Aorta (tissue), 5 donors: ENCODE data around the gene TTI1. TPM values are rescaled to one million over a fixed set of nuclear protein-coding genes. Genes with fewer than 3 reads are reported as not detected.

ENCODE experiments used
- ATAC-seq: fragments of 200-7000 bp; cut with Tn5 transposase; one replicate; pipeline ENCODE4 v1.9.1; 2022; ENCODE audit warnings: moderate library complexity; ENCODE audit not compliant: low FRiP score
- DNase-seq, 2 donors: peaks; one replicate each; pipeline ENCODE4 v3.0.0-alpha.2; 2020
- H3K27ac ChIP-seq, 2 donors: one replicate each; pipeline ENCODE4 v1.5.1; 2013; ENCODE audit warnings: low read length in 2 of 2, mild to moderate bottlenecking in 2 of 2, moderate library complexity in 2 of 2, control low read depth in 1 of 2, inconsistent platforms in 1 of 2, low read depth in 1 of 2
- H3K27me3 ChIP-seq, 2 donors: one replicate each; pipeline ENCODE4 v1.6.1; 2013; ENCODE audit warnings: control low read depth in 1 of 2, low read length in 1 of 2, mild to moderate bottlenecking in 1 of 2, moderate library complexity in 1 of 2; ENCODE audit not compliant: insufficient read depth in 2 of 2, control insufficient read depth in 1 of 2
- H3K36me3 ChIP-seq, 2 donors: one replicate each; pipeline ENCODE4 v1.6.1; 2013; ENCODE audit warnings: control low read depth in 1 of 2, low read length in 1 of 2, mild to moderate bottlenecking in 1 of 2; ENCODE audit not compliant: insufficient read depth in 2 of 2, control insufficient read depth in 1 of 2
- H3K4me1 ChIP-seq, 2 donors: one replicate each; pipeline ENCODE4 v1.6.1; 2013; ENCODE audit warnings: low read length in 2 of 2, control low read depth in 1 of 2, mild to moderate bottlenecking in 1 of 2, moderate library complexity in 1 of 2; ENCODE audit not compliant: insufficient read depth in 2 of 2, control insufficient read depth in 1 of 2
- H3K4me3 ChIP-seq, 2 donors: one replicate each; pipeline ENCODE4 v1.5.1; 2013; ENCODE audit warnings: low read length in 2 of 2, control low read depth in 1 of 2, mild to moderate bottlenecking in 1 of 2
- H3K9me3 ChIP-seq: one replicate; pipeline ENCODE4 v1.6.1; 2013; ENCODE audit warnings: mild to moderate bottlenecking, low read length; ENCODE audit not compliant: control insufficient read depth
- WGBS, 2 donors: extraction: QIAGEN DNeasy Blood & Tissue Kit; methylation state at CpG; one replicate each; pipeline ENCODE4 v1.1.7; 2013; 5-methylcytosine and 5-hydroxymethylcytosine counted together
- intact Hi-C, 2 donors: fragments of 100-400 bp; cut with DNase I; formaldehyde crosslinking; loops; one replicate each; pipeline versions ENCODE4 v1.14.2 to v1.15.0; 2022
- polyA plus RNA-seq, 2 donors: library from polyadenylated mRNA; stranded (reverse); fragments of 200-250 nt; gene quantifications; one replicate each; pipeline ENCODE4 v1.2.3, GENCODE V29; 2013
- total RNA-seq, 2 donors: library from RNA; stranded (reverse); fragmentation: NEBNext Ultra II Directional; extraction: Animal tissue kit (Norgen Biotek cat#: 25700); gene quantifications; one replicate each; pipeline ENCODE4 v1.2.1, GENCODE V29; 2021
- donor health status: healthy with polysubstance abuse.
- donor health status: Bipolar disorder and iron deficiency.
- donor health status: DM: no; HTN: no; CAD: no.
- donor health status: DM: no; HTN: no; CAD: no.
- donor health status: DM: yes; HTN: yes; CAD: no.

TTI1 gene
- total and polyA plus RNA-seq, 4 donors, result 2.3 to 15.1 (median 8.2) TPM

GRCh38 chr20:38049800-38050199 lies 16.5 kb upstream of the TTI1 start:
- ATAC-seq (no peak), DNase-seq (no peak)
- Histone ChIP-seq H3K9me3 (no peaks in the 10 kb centered on the region), H3K4me1 (peaks cover 2 to 3% of the 10 kb centered on the region in 2 donors), H3K4me3 (no peak overlapping the region), H3K27ac (no peak overlapping the region), H3K27me3 (no peaks in the 10 kb centered on the region), H3K36me3 (peaks cover 0 to 3% of the 10 kb centered on the region in 2 donors)
- intact Hi-C loops, result loop anchor here in 1 of 2 donors (10.0 kb wide), 2 partner anchors 245 to 275 kb away; no protein-coding TSS in a partner anchor
- WGBS, 2 donors, result 49 to 56% methylated on average over 3 of the region's 3 CpGs

GRCh38 chr20:38046572-38046971 lies 13.3 kb upstream of the TTI1 start:
- Histone ChIP-seq H3K27me3 (no peaks in the 10 kb centered on the region), H3K27ac (no peak overlapping the region), H3K4me3 (no peak overlapping the region), H3K4me1 (peaks cover 0 to 3% of the 10 kb centered on the region in 2 donors), H3K9me3 (no peaks in the 10 kb centered on the region), H3K36me3 (peaks cover 0 to 10% of the 10 kb centered on the region in 2 donors)
- ATAC-seq (peak; percentile 7), DNase-seq (no peak)
- WGBS, 2 donors, result 37 to 38% methylated on average over 4 of the region's 4 CpGs
- intact Hi-C loops, result no loop called here

GRCh38 chr20:38044685-38045084 lies 11.4 kb upstream of the TTI1 start:
- no peak overlapping the region for H3K4me3 ChIP-seq
- ATAC-seq (no peak), DNase-seq (no peak)
- 91 to 95% methylated on average over 3 of the region's 3 CpGs for WGBS, 2 donors
- peaks cover 0 to 11% of the 10 kb centered on the region in 2 donors for H3K36me3 ChIP-seq
- H3K27me3 ChIP-seq, result no peaks in the 10 kb centered on the region
- H3K4me1 ChIP-seq, result peaks cover 0 to 3% of the 10 kb centered on the region in 2 donors
- no peak overlapping the region for H3K27ac ChIP-seq
- intact Hi-C loops, result no loop called here
- no peaks in the 10 kb centered on the region for H3K9me3 ChIP-seq

GRCh38 chr20:38043512-38044300 lies 10.4 kb upstream of the TTI1 start:
- WGBS, 2 donors, result 85 to 89% methylated on average over 10 of the region's 10 CpGs
- DNase-seq, result no peak
- intact Hi-C loops, result no loop called here
- ATAC-seq, result no peak
- H3K4me3 ChIP-seq, result no peak overlapping the region
- H3K4me1 ChIP-seq, result peaks cover 0 to 3% of the 10 kb centered on the region in 2 donors
- no peak overlapping the region for H3K27ac ChIP-seq
- H3K36me3 ChIP-seq, result peaks cover 0 to 11% of the 10 kb centered on the region in 2 donors
- no peaks in the 10 kb centered on the region for H3K9me3 ChIP-seq
- no peaks in the 10 kb centered on the region for H3K27me3 ChIP-seq

- peaks cover 0 to 8% of the 10 kb centered on the region in 2 donors for H3K36me3 ChIP-seq
- no peak overlapping the region for H3K27ac ChIP-seq
- ATAC-seq, result no peak
- no peaks in the 10 kb centered on the region for H3K4me1 ChIP-seq
- WGBS, 2 donors, result 15 to 18% methylated on average over 1 of the region's 1 CpG
- intact Hi-C loops, result no loop called here
- DNase-seq, result no peak
- no peak overlapping the region for H3K4me3 ChIP-seq
- H3K27me3 ChIP-seq, result no peaks in the 10 kb centered on the region
- H3K9me3 ChIP-seq, result no peaks in the 10 kb centered on the region
Measured at GRCh38 chr20:38040276-38040675, 7.0 kb upstream of the TTI1 start.

GRCh38 chr20:38036366-38036765 lies 3.1 kb upstream of the TTI1 start:
- intact Hi-C loops, result loop anchor here in 1 of 2 donors (10.0 kb wide), 1 partner anchor 398 kb away; the partner anchor contains the start of gene SNHG17
- peaks cover 2 to 10% of the 10 kb centered on the region in 2 donors for H3K4me1 ChIP-seq

GRCh38 chr20:38034961-38035360 lies 1.7 kb upstream of the TTI1 start:
- intact Hi-C loops, result loop anchor here in 1 of 2 donors (10.0 kb wide), 1 partner anchor 400 kb away; the partner anchor contains the start of gene SNHG17
- H3K27ac ChIP-seq, result no peak overlapping the region

More at GRCh38 chr20:38036366-38036765, 3.1 kb upstream of the TTI1 start:
- H3K36me3 ChIP-seq, result no peaks in the 10 kb centered on the region
- H3K27ac ChIP-seq, result no peak overlapping the region
- H3K27me3 ChIP-seq, result no peaks in the 10 kb centered on the region
- DNase-seq (no peak), ATAC-seq (no peak)
- no peaks in the 10 kb centered on the region for H3K9me3 ChIP-seq
- WGBS, 2 donors, result 82 to 84% methylated on average over 5 of the region's 5 CpGs
- no peak overlapping the region for H3K4me3 ChIP-seq

GRCh38 chr20:38034108-38034649 lies 923 bp upstream of the TTI1 start:
- H3K36me3 ChIP-seq, result no peaks in the 10 kb centered on the region
- H3K4me3 ChIP-seq, result peak overlapping the region; percentile 39 to 69
- no peaks in the 10 kb centered on the region for H3K9me3 ChIP-seq
- peaks cover 2 to 10% of the 10 kb centered on the region in 2 donors for H3K4me1 ChIP-seq
- no peak for DNase-seq
- intact Hi-C loops, result loop anchor here in 1 of 2 donors (10.0 kb wide), 1 partner anchor 401 kb away; the partner anchor contains the start of gene SNHG17
- 6% methylated on average over 14 of the region's 14 CpGs for WGBS, 2 donors
- ATAC-seq, result peak; percentile 5
- no peaks in the 10 kb centered on the region for H3K27me3 ChIP-seq
- H3K27ac ChIP-seq, result peak overlapping the region in 1 of 2 donors; percentile 74

More at GRCh38 chr20:38034961-38035360, 1.7 kb upstream of the TTI1 start:
- DNase-seq (no peak), ATAC-seq (no peak)
- WGBS, 2 donors, result 72 to 75% methylated on average over 6 of the region's 6 CpGs
- H3K4me1 ChIP-seq, result peaks cover 2 to 10% of the 10 kb centered on the region in 2 donors
- H3K27me3 ChIP-seq, result no peaks in the 10 kb centered on the region
- peak overlapping the region; percentile 39 to 69 for H3K4me3 ChIP-seq
- no peaks in the 10 kb centered on the region for H3K36me3 ChIP-seq
- H3K9me3 ChIP-seq, result no peaks in the 10 kb centered on the region
